PC-9 (cell line): ENCODE measurements around the gene TCIRG1. TPM values are rescaled to one million over a fixed set of nuclear protein-coding genes. Genes with fewer than 3 reads are reported as not detected.

Source experiments
- BruUV-seq: library from RNA; stranded (reverse); fragments of 400-500 nt; replicated peaks from 2 replicates; lab custom pipeline; 2021; lab: Mats Ljungman, UMichigan
- CTCF ChIA-PET: fragments of 300-600 bp; sonication (Branson Sonifier 250); formaldehyde crosslinking; loops from one replicate; lab custom pipeline; 2022; ENCODE audit warnings: antibody characterized with exemption; lab: Charles Lee
- POLR2A ChIA-PET: fragments of 300-600 bp; sonication (Branson Sonifier 250); formaldehyde crosslinking; loops from one replicate; lab custom pipeline; 2022; ENCODE audit warnings: antibody characterized with exemption; ENCODE audit not compliant: unreplicated experiment; lab: Charles Lee
- DNase-seq, 2 experiments: peaks; one replicate each; pipeline versions ENCODE4 v3.0.0 to v3.0.0-alpha.2; 2015 to 2022; ENCODE audit warnings: mixed read lengths in 1 of 2
- H2AFZ ChIP-seq: fragments of 200-600 bp; sonication (generic); 2 replicates; pipeline ENCODE4 v1.8.1; 2017; ENCODE audit warnings: antibody characterized with exemption
- H3F3A ChIP-seq: fragments of 200-600 bp; sonication (generic); 2 replicates; pipeline ENCODE4 v1.8.1; 2017; ENCODE audit warnings: antibody characterized with exemption, mild to moderate bottlenecking, low read depth; ENCODE audit not compliant: insufficient read depth
- H3K27ac ChIP-seq: fragments of 200-600 bp; sonication (generic); 2 replicates; pipeline ENCODE4 v1.6.1; 2016; ENCODE audit warnings: mixed run types
- H3K27me3 ChIP-seq: fragments of 200-600 bp; sonication (generic); 2 replicates; pipeline ENCODE4 v1.6.1; 2016; ENCODE audit warnings: low read depth, mixed run types; ENCODE audit not compliant: insufficient read depth
- H3K36me3 ChIP-seq: fragments of 200-600 bp; sonication (generic); 2 replicates; pipeline ENCODE4 v1.6.1; 2016; ENCODE audit warnings: low read depth, mixed run types
- H3K4me1 ChIP-seq: fragments of 200-600 bp; sonication (generic); replicated peaks from 2 replicates; pipeline ENCODE4 v1.6.1; 2016; ENCODE audit warnings: mixed run types; ENCODE audit not compliant: insufficient read depth
- H3K4me2 ChIP-seq: fragments of 200-600 bp; sonication (generic); 2 replicates; pipeline ENCODE4 v1.6.1; 2017; ENCODE audit warnings: mixed run types
- H3K4me3 ChIP-seq: fragments of 200-600 bp; sonication (generic); 2 replicates; pipeline ENCODE4 v1.6.1; 2016; ENCODE audit warnings: mixed run types
- H3K79me2 ChIP-seq: fragments of 200-600 bp; sonication (generic); 2 replicates; pipeline ENCODE4 v1.6.1; 2017; ENCODE audit warnings: low read depth, mixed run types
- H3K9me2 ChIP-seq: fragments of 200-600 bp; sonication (generic); 2 replicates; pipeline ENCODE4 v1.8.1; 2017; ENCODE audit warnings: mild to moderate bottlenecking; ENCODE audit not compliant: insufficient read depth
- H3K9me3 ChIP-seq: fragments of 200-600 bp; sonication (generic); 2 replicates; pipeline ENCODE4 v1.8.1; 2016; ENCODE audit warnings: low read depth; ENCODE audit not compliant: insufficient read depth
- H4K20me1 ChIP-seq: fragments of 200-600 bp; sonication (generic); 2 replicates; pipeline ENCODE4 v1.8.1; 2017; ENCODE audit not compliant: insufficient read depth
- EZH2 ChIP-seq: fragments of 200-600 bp; sonication (generic); IDR thresholded peaks from 2 replicates; pipeline ENCODE4 v1.8.0; 2017; ENCODE audit warnings: antibody characterized with exemption, low read depth
- intact Hi-C: fragments of 100-400 bp; cut with micrococcal nuclease; formaldehyde crosslinking; loops from one replicate; pipeline ENCODE4 v1.10.0; 2022; ENCODE audit not compliant: unreplicated experiment
- total RNA-seq: library from RNA; stranded (reverse); gene quantifications from 2 replicates; pipeline ENCODE4 v1.2.3, GENCODE V29; 2021
- TF ChIP-seq, protein P1 (sequence below): fragments of 200-600 bp; sonication (generic); conservative IDR thresholded peaks from 2 replicates; pipeline ENCODE4 v1.6.1; 2017; ENCODE audit warnings: mixed run types, antibody characterized with exemption, mild to moderate bottlenecking, moderate library complexity

Gene TCIRG1
- total RNA-seq, 1 experiment from 2014 or later, result 125 TPM

DNA sequence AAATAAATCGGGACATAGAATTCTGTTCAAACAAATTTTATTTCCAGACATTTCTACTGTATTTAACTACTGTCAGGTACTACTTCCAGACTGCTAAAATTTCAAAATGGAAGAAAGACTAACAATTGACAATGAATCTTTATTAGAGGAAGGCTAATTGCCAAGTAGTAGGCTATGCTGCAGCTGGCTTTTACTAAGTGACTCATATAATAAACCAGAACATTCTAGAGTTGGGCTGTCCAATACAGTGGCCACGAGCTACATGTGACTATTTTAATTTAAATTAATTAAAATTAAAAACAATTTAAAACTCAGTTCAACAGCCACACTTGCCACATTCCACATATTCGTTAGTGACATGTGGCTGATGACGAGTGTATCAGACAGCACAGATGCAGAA, 54.7 kb downstream of the TCIRG1 start:
- H3K4me1 ChIP-seq, result no peaks in the 10 kb centered on the region
- ChIA-PET CTCF (no interaction called here), POLR2A (interaction anchor here (0.6 to 0.7 kb wide), 3 partner anchors 22 to 39 kb away, joined by 3 to 7 read pairs (median 3); no protein-coding TSS in a partner anchor)
- no peak for DNase-seq
- intact Hi-C loops, result no loop called here
- no TSS peak for BruUV-seq
- H3K4me3 ChIP-seq, result no peak overlapping the region
- peaks cover 62% of the 10 kb centered on the region for H3F3A ChIP-seq
- H4K20me1 ChIP-seq, result peaks cover 91% of the 10 kb centered on the region
- H3K9me2 ChIP-seq, result no peaks in the 10 kb centered on the region
- H3K27ac ChIP-seq, result no peak overlapping the region
- no peaks in the 10 kb centered on the region for H3K9me3 ChIP-seq
- no peak overlapping the region for H3K4me2 ChIP-seq
- TF ChIP-seq, protein P1, sequence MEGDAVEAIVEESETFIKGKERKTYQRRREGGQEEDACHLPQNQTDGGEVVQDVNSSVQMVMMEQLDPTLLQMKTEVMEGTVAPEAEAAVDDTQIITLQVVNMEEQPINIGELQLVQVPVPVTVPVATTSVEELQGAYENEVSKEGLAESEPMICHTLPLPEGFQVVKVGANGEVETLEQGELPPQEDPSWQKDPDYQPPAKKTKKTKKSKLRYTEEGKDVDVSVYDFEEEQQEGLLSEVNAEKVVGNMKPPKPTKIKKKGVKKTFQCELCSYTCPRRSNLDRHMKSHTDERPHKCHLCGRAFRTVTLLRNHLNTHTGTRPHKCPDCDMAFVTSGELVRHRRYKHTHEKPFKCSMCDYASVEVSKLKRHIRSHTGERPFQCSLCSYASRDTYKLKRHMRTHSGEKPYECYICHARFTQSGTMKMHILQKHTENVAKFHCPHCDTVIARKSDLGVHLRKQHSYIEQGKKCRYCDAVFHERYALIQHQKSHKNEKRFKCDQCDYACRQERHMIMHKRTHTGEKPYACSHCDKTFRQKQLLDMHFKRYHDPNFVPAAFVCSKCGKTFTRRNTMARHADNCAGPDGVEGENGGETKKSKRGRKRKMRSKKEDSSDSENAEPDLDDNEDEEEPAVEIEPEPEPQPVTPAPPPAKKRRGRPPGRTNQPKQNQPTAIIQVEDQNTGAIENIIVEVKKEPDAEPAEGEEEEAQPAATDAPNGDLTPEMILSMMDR, result no peak
- no peak for TF ChIP-seq EZH2
- no peaks in the 10 kb centered on the region for H3K27me3 ChIP-seq
- H2AFZ ChIP-seq, result no peak overlapping the region
- H3K79me2 ChIP-seq, result peaks cover 96% of the 10 kb centered on the region
- peaks cover 32% of the 10 kb centered on the region; the same call in 1 of the 2 replicates for H3K36me3 ChIP-seq

DNA sequence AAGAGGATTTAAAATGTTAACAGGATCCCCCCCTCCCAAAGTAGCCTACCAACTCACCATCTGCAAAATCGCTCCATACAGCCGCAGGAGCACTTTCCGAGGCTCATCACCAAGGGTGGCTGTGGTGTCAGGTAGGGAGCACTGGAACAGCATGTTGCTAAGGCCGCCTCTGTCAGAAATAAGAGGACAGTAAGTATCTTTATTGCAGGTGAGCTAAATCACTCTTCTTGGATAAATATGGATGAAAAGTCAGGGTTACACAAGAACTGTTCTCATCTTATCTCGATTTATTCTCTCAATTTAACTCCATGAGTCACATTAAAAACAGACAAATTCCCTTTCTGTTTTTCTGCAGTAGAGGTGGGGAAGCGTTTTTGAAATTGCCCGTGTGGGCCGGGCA, 58.1 kb downstream of the TCIRG1 start:
- no peaks in the 10 kb centered on the region for H3K9me3 ChIP-seq
- no peak overlapping the region for H2AFZ ChIP-seq
- no peak overlapping the region for H3K4me2 ChIP-seq
- DNase-seq, result no peak
- TF ChIP-seq, protein P1, result no peak
- TF ChIP-seq EZH2, result no peak
- peaks cover 95% of the 10 kb centered on the region for H3K79me2 ChIP-seq
- H4K20me1 ChIP-seq, result peaks cover 90% of the 10 kb centered on the region
- H3K4me3 ChIP-seq, result no peak overlapping the region
- peaks cover 17% of the 10 kb centered on the region; the same call in 1 of the 2 replicates for H3K36me3 ChIP-seq
- no peaks in the 10 kb centered on the region for H3K9me2 ChIP-seq
- peaks cover 53% of the 10 kb centered on the region for H3F3A ChIP-seq
- peaks cover 17% of the 10 kb centered on the region for H3K4me1 ChIP-seq
- ChIA-PET CTCF (no interaction called here), POLR2A (no interaction called here)
- H3K27me3 ChIP-seq, result no peaks in the 10 kb centered on the region
- intact Hi-C loops, result no loop called here
- BruUV-seq, result no TSS peak
- H3K27ac ChIP-seq, result peak overlapping the region; percentile 3; the same call in 1 of the 2 replicates

DNA sequence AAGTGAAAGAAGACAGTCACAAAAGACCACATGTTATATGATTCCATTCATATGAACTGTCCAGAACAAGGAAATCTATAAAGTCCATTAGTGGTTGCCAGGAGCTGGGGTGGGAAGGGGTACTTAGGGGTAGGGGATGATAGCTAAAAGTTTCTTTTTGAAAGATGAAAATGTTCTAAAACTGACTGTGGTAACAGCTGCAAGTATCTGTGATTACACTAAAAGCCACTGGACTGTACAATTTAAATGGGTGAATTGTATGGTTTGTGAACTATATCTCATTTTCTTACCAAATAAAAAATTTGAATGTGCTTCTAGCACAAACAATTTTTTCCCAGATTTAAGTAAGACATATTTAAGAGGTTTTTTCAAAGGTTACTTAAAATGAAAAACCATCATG, 60.2 kb downstream of the TCIRG1 start:
- intact Hi-C loops, result no loop called here
- H3K36me3 ChIP-seq, result peaks cover 12% of the 10 kb centered on the region; the same call in 1 of the 2 replicates
- no peaks in the 10 kb centered on the region for H3K9me3 ChIP-seq
- H3F3A ChIP-seq, result peaks cover 57% of the 10 kb centered on the region
- CTCF ChIA-PET, result interaction anchor here (0.8 kb wide), 1 partner anchor 111 kb away, joined by 4 read pairs; no protein-coding TSS in a partner anchor
- no peak for TF ChIP-seq EZH2
- TF ChIP-seq, protein P1, result no peak
- POLR2A ChIA-PET, result interaction anchor here (0.6 to 0.7 kb wide), 2 partner anchors 66 to 79 kb away, joined by 3 to 9 read pairs; no protein-coding TSS in a partner anchor
- peak overlapping the region; percentile 39; the same call in 1 of the 2 replicates for H3K27ac ChIP-seq
- H3K4me2 ChIP-seq, result no peak overlapping the region
- H3K27me3 ChIP-seq, result no peaks in the 10 kb centered on the region
- peaks cover 92% of the 10 kb centered on the region for H4K20me1 ChIP-seq
- peaks cover 97% of the 10 kb centered on the region for H3K79me2 ChIP-seq
- DNase-seq, result no peak
- peaks cover 18% of the 10 kb centered on the region for H3K4me1 ChIP-seq
- H3K4me3 ChIP-seq, result no peak overlapping the region
- H3K9me2 ChIP-seq, result no peaks in the 10 kb centered on the region
- H2AFZ ChIP-seq, result no peak overlapping the region
- BruUV-seq, result no TSS peak
